K562 (cell line): ENCODE results near the gene IDH2. TPM values are rescaled to one million over a fixed set of nuclear protein-coding genes. Genes with fewer than 3 reads are reported as not detected.

ENCODE experiments used
- DDX20 ChIP-seq: fragments of 450-650 bp; IDR thresholded peaks from 2 replicates; pipeline ENCODE4 v1.6.1; 2016; ENCODE audit warnings: missing genetic modification characterization, low read depth, mild to moderate bottlenecking, missing compliant biosample characterization, moderate library complexity
- NRF1 ChIP-seq, 2 experiments: fragments of 450-650 bp; IDR thresholded peaks in 1 of 2; conservative IDR thresholded peaks in 1 of 2; 2 replicates each; pipeline ENCODE4 v1.6.1; 2014; ENCODE audit warnings: mild to moderate bottlenecking in 2 of 2
- SNRNP70 ChIP-seq: fragments of 200-400 bp; formaldehyde crosslinking; optimal IDR thresholded peaks from 2 replicates; pipeline ENCODE3; 2017; ENCODE audit warnings: low read depth, low read length
- TAF7 ChIP-seq: fragments of 450-650 bp; IDR thresholded peaks from 2 replicates; pipeline ENCODE4 v1.6.1; 2016; ENCODE audit warnings: missing genetic modification characterization, missing compliant biosample characterization
- TRIM24 ChIP-seq, 2 experiments: fragments of 450-650 bp; IDR thresholded peaks; 2 replicates each; pipeline ENCODE4 v1.6.1; 2016
- VEZF1 ChIP-seq: fragments of 200-800 bp; sonication (Bioruptor generic); IDR thresholded peaks from 2 replicates; pipeline ENCODE4 v1.6.1; 2017; ENCODE audit warnings: missing genetic modification characterization, missing compliant biosample characterization
- polyA plus RNA-seq, 8 experiments: library from polyadenylated mRNA; depleted of rRNA in 4 of 8; stranded (reverse) in 5 of 8; unstranded in 3 of 8; fragments of >200 nt; fragmentation: Nextera tagmentation in 2 of 8; fragmentation: Illumina TruSeq in 1 of 8; extraction: Ambion mirVana in 2 of 8; extraction: Trizol in 1 of 8; gene quantifications; 2 replicates each; pipeline versions ENCODE4 v1.2.1 to v1.2.3, GENCODE V29; 2011 to 2014; ENCODE audit warnings: inconsistent platforms in 1 of 8, missing spikeins in 1 of 8
- total RNA-seq, 7 experiments: library from RNA; depleted of rRNA in 6 of 7; stranded (reverse); fragments of >200 nt in 6 of 7; fragmentation: Illumina TruSeq in 2 of 7; extraction: Trizol in 2 of 7; gene quantifications; 2 replicates each; pipeline versions ENCODE4 v1.2.1 to v1.2.3, GENCODE V29; 2011 to 2021; ENCODE audit warnings: low replicate concordance in 1 of 7
- TF ChIP-seq, protein P1 (sequence below): fragments of 450-650 bp; conservative IDR thresholded peaks from 2 replicates; pipeline ENCODE4 v1.6.1; 2016; ENCODE audit warnings: missing genetic modification characterization, low read depth, mild to moderate bottlenecking, control low read depth, missing compliant biosample characterization
- TF ChIP-seq, protein P2 (sequence below), 2 experiments: IDR thresholded peaks; 2 replicates each; pipeline ENCODE4 v1.6.1; 2012; ENCODE audit warnings: improper control_type of control experiment in 2 of 2, low read depth in 2 of 2, low read length in 2 of 2, borderline replicate concordance in 1 of 2

The IDH2 gene
- total and polyA plus RNA-seq, 9 of the 15 experiments (the other 6 are each of a cell fraction or from before 2014, with no cell fraction given): 0.70 to 99.9 (median 59.2) TPM

- peak; percentile 71; the same call in 1 of the 2 replicates for TF ChIP-seq DDX20
- no peak for TF ChIP-seq SNRNP70
- TF ChIP-seq, protein P1, sequence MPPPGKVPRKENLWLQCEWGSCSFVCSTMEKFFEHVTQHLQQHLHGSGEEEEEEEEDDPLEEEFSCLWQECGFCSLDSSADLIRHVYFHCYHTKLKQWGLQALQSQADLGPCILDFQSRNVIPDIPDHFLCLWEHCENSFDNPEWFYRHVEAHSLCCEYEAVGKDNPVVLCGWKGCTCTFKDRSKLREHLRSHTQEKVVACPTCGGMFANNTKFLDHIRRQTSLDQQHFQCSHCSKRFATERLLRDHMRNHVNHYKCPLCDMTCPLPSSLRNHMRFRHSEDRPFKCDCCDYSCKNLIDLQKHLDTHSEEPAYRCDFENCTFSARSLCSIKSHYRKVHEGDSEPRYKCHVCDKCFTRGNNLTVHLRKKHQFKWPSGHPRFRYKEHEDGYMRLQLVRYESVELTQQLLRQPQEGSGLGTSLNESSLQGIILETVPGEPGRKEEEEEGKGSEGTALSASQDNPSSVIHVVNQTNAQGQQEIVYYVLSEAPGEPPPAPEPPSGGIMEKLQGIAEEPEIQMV (tag): peak; percentile 62
- TF ChIP-seq VEZF1: no peak
- TF ChIP-seq, protein P2, sequence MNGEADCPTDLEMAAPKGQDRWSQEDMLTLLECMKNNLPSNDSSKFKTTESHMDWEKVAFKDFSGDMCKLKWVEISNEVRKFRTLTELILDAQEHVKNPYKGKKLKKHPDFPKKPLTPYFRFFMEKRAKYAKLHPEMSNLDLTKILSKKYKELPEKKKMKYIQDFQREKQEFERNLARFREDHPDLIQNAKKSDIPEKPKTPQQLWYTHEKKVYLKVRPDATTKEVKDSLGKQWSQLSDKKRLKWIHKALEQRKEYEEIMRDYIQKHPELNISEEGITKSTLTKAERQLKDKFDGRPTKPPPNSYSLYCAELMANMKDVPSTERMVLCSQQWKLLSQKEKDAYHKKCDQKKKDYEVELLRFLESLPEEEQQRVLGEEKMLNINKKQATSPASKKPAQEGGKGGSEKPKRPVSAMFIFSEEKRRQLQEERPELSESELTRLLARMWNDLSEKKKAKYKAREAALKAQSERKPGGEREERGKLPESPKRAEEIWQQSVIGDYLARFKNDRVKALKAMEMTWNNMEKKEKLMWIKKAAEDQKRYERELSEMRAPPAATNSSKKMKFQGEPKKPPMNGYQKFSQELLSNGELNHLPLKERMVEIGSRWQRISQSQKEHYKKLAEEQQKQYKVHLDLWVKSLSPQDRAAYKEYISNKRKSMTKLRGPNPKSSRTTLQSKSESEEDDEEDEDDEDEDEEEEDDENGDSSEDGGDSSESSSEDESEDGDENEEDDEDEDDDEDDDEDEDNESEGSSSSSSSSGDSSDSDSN (IDR thresholded peaks at IDR 0.05; ENCODE audit: borderline replicate concordance in 1 of 2, low read depth in 2 of 2, low read length in 2 of 2): no peak
- no peak for TF ChIP-seq TRIM24 (IDR thresholded peaks at IDR 0.05)
- TF ChIP-seq TAF7 (tag): no peak
- no peak for TF ChIP-seq NRF1 (conservative IDR thresholded peaks at IDR 0.05 in 1 of 2, IDR thresholded peaks at IDR 0.05 in 1 of 2)
Measured at GRCh38 chr15:90115783-90116182, 13.5 kb upstream of the IDH2 start (continued).
